NOMO-1 treated with dmso at 0.1 percent for 144 hours (cell line): ENCODE measurements around the gene CLEC4M.
"Not testable (repeated sequence)": the region's sequence is repeated elsewhere in the genome, so short reads cannot be mapped to it uniquely, and the experiment has no call there.

Experiments used
- DNase-seq: peaks from one replicate; lab custom pipeline; 2025; ENCODE audit not compliant: unreplicated experiment; lab: John Stamatoyannopoulos, UW

CLEC4M gene

GRCh38 chr19:7769171-7769570 is 6.1 kb downstream of the CLEC4M start:
- no peak for DNase-seq

GRCh38 chr19:7771072-7771471 is 8.0 kb downstream of the CLEC4M start:
- no peak for DNase-seq

- DNase-seq, result peak; percentile 90
Observed at GRCh38 chr19:7772752-7773291, 9.8 kb downstream of the CLEC4M start.

- no peak for DNase-seq
Observed at GRCh38 chr19:7773841-7774240, 10.8 kb downstream of the CLEC4M start.

GRCh38 chr19:7775761-7776160 is 12.7 kb downstream of the CLEC4M start:
- DNase-seq, result no peak

- DNase-seq, result peak; percentile 3
Observed at GRCh38 chr19:7778081-7778480, 15.0 kb downstream of the CLEC4M start.

GRCh38 chr19:7779631-7780486 is 16.8 kb downstream of the CLEC4M start:
- no peak for DNase-seq

- no peak for DNase-seq
Observed at GRCh38 chr19:7781157-7781556, 18.1 kb downstream of the CLEC4M start.

- peak; percentile 80 for DNase-seq
Observed at GRCh38 chr19:7783991-7784423, 21.0 kb downstream of the CLEC4M start.

- DNase-seq, result no peak
Observed at GRCh38 chr19:7784856-7785255, 21.8 kb downstream of the CLEC4M start.

GRCh38 chr19:7787141-7787540 is 24.1 kb downstream of the CLEC4M start:
- DNase-seq, result no peak

GRCh38 chr19:7787602-7788177 is 24.6 kb downstream of the CLEC4M start:
- no peak for DNase-seq

- no peak for DNase-seq
Observed at GRCh38 chr19:7788178-7788932, 25.3 kb downstream of the CLEC4M start.

- no peak for DNase-seq
Observed at GRCh38 chr19:7788933-7789323, 25.9 kb downstream of the CLEC4M start.

- DNase-seq, result no peak
Observed at GRCh38 chr19:7789447-7789846, 26.4 kb downstream of the CLEC4M start.

GRCh38 chr19:7790416-7790815 is 27.4 kb downstream of the CLEC4M start:
- DNase-seq, result no peak

GRCh38 chr19:7792281-7792680 is 29.2 kb downstream of the CLEC4M start:
- no peak for DNase-seq

GRCh38 chr19:7792701-7793100 is 29.7 kb downstream of the CLEC4M start:
- not testable (repeated sequence) for DNase-seq

- DNase-seq, result no peak
Observed at GRCh38 chr19:7793493-7793892, 30.4 kb downstream of the CLEC4M start.

- DNase-seq, result no peak
Observed at GRCh38 chr19:7795555-7796161, 32.6 kb downstream of the CLEC4M start.
